Activated CD8-positive, alpha-beta memory T cell treated with anti-CD3 and anti-CD28 coated beads, Interleukin-2, amount 50 U/mL, for 4 hours (primary cell): ENCODE results near the gene SKAP1.
"Not testable (repeated sequence)": the region's sequence is repeated elsewhere in the genome, so short reads cannot be mapped to it uniquely, and the experiment has no call there.

Source experiments
- DNase-seq: peaks from one replicate; pipeline ENCODE4 v3.0.0-alpha.2; 2020

SKAP1 gene

DNA sequence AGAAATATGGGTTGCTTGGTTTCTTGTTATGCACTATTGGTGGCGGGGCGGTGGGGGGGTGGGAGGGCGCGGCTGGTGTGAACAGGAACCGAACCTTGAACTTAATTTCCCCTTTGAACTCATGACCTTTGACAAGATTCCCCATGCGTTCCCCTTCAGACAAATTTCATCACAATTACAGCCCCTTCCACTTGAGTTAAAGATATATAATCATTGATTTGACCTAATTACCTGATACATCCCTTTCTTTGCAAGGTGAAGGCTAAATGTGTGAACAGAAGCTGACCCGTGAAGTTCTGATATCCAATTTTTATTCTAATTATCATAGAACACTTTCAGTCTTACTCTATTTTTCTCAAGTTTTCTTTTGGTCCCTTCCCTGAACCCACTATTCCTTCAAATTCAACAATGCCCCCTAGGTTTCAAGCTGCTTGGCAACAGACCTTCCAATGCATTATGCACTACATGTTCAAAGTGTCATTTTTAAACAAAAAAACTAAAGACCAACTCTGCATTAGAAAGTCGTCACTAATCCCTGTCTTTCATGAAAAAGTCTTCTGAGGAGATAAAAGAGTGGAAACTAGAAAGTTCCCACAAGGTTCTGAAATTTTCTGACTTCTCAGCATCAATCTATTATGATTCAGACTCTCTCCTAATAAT, 116.8 kb downstream of the SKAP1 start:
- DNase-seq, result no peak

GRCh38 chr17:48311324-48311723, 118.7 kb downstream of the SKAP1 start:
- no peak for DNase-seq

GRCh38 chr17:48310748-48311213, 119.2 kb downstream of the SKAP1 start:
- no peak for DNase-seq

- DNase-seq, result no peak
Observed at GRCh38 chr17:48308581-48308980, 121.4 kb downstream of the SKAP1 start.

DNA sequence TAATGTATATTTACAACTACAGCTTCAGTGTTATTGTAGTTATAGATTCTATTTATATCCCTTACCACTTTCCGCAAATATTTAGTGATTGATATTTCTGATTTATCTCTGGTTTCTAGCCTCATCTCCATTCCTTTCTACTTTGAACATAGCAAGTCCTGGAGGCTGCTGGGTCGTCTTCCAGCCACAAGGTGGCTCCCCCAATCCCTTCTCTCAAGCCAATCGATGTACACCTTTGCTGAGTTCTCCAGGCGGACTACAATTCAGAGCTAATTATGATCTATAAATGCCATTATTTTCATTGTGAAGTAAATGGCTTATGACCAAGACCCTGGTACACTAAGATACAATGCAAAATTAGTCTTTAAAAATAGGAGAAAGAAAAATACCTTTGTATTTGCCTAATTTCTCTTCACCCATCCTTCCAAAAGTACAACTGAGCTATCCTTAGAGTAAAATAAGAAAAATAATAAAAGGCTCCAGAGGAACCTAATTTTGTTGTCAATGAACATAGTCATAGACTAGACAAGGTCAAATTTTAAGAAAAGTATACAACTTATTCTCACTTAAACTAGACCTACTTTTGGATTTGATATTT, 122.1 kb downstream of the SKAP1 start:
- DNase-seq, result peak; percentile 49

GRCh38 chr17:48307255-48307654, 122.8 kb downstream of the SKAP1 start:
- no peak for DNase-seq

DNA sequence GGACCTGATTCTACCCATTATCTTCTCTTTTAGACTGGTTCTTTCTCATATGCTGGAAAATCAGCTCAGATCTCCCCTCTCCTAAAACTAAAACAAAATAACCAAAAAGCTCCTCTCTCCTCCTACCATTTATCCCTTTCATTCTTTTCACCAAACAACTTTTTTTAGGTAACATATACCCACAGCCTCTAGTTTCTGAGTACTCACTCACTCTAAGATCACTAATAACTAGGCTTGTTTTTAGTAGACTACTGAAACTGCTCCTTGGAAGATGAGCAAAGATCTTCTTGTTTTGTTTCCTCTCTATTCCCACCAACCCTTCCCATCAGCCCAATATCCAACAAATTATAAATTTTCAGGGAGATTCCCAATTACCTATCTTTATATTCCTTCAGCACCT, 129.0 kb downstream of the SKAP1 start:
- DNase-seq, result no peak

- no peak for DNase-seq
Observed at GRCh38 chr17:48299760-48300159, 130.3 kb downstream of the SKAP1 start.

DNA sequence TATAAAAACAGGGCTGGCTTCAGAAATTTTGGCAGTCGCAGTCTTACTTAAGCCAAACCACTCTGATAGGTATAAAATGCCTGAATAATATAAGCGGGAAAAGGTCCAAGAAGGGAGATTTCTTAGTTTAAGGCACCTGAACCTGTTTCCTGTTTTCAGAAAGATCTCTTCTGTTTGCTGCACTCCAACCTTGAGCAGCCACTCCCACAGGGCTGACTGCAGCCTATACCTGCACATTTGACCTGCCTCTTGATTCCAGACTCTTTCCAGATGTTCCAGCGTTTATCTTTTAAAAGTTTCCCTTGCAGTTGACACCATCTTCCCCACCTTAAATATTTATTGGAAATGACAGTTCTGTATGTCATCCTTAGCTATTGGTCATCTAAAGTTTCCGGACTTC, 132.2 kb downstream of the SKAP1 start:
- DNase-seq, result no peak

DNA sequence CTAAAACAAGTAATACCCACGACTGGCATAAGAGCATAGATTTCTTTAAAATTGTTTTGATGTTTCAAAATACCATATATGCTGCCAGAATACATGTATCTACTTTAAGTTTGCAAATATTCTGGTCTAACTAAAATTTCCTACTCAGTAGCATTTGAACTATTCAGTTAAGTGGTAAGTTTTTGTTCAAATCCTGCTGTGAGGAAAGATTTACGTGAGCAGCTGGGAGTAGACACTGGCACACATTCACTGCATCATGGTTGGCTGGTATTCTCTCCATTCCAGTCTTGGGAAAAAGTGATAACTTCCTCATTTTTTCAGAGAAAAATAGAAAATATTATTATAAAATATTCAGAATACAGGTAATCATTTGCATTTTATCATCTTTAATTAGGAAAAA, 133.6 kb downstream of the SKAP1 start:
- DNase-seq, result no peak

GRCh38 chr17:48295362-48296288, 134.4 kb downstream of the SKAP1 start:
- DNase-seq, result no peak

DNA sequence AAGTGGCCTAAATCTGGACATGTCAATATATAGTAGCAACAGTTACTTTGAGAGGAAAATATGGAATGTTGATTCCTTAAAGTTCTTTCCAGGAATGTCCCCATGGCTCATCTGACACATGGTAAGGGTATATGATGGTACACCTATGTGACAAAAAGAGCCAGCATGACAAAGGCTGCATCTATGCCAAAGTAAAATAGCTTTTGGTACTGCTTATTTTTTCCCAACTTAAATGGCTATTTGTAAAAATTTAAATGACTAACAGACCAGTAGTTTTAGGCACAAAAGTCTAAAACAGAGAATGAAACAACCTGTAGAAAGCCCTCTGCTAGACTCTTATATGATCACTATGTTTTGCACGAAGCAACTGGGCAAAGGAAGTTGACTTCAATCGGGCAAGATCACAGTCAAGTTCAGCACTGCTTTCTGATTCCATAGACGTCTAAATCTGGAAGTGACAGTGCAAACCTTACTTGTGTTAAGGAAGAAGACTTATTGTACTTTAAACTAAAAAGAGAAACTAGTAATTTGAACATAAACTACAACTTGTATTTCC, 135.1 kb downstream of the SKAP1 start:
- DNase-seq, result no peak

GRCh38 chr17:48294020-48294805, 135.8 kb downstream of the SKAP1 start:
- DNase-seq, result no peak

GRCh38 chr17:48293319-48294019, 136.5 kb downstream of the SKAP1 start:
- no peak for DNase-seq

- no peak for DNase-seq
Observed at GRCh38 chr17:48290378-48290777, 139.6 kb downstream of the SKAP1 start.

DNA sequence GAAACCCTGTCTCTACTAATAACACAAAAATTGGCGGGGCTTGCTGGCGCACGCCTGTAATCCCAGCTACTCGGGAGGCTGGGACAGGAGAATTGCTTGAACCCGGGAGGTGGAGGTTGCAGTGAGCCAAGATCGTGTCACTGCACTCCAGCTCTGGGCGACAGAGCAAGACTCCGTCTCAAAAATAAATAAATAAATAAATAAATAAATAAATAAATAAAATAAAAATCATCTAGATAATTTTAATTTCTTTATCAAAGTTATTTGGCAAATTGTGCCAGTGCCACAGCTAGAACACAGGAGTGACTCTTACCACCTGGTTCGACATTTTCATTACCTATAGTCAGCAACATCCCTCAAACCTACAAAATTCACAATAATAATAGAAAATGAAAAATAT, 143.1 kb downstream of the SKAP1 start:
- not testable (repeated sequence) for DNase-seq

DNA sequence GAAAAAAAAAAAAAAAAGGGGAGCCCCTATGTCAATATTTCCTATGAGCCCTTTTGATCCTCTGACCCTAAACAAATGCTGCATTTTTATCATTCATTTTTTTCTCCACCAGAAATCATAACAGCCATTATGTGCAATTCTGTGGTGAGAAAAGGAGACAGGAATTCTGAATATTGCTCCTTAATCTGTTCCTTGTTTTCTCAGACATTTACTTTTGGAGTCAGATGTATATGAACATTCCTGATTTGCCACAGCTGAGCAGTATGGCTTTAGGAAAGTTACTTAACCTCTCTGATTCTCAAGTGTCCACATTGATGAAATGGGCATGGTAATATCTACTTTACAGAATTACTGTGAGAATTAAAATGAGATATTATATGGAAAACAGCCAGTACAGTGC, 144.4 kb downstream of the SKAP1 start:
- DNase-seq, result no peak

- DNase-seq, result no peak
Observed at GRCh38 chr17:48283907-48284306, 146.1 kb downstream of the SKAP1 start.

DNA sequence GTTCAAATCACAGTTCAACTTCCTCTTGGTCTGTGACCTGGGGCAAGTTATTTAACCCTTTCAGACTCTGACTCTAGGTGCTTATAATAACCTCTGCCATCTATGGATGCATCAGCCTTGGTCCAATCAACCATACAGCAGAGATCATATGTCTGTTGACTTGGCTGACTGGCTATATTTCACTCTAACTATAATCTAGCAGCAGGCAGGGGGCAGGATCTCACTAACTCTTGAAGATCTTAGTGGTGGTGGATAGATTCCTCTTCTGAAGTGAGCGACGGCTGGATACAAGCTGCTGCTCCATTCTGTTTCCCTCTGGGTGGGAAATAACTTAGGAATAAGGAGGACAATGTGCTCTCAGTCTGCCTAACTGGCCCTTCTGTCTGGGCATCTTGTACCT, 146.6 kb downstream of the SKAP1 start:
- DNase-seq, result no peak

DNA sequence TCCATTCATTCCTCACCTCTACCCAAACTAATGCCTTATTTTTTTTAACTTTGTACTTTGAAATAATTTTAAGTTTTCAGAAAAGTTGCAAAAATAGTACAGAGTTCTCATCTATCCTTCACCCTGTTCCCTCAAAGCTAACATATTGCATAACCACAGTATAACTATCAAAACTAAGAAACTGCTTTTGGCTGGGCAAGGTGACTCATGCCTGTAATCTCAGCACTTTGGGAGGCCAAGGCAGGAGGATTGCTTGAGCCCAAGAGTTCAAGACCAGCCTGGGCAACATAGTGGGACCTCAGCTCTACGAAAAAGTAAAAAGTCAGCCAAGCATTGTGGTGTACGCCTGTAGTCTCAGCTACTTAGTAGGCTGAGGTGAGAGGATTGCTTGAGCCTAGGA, 147.7 kb downstream of the SKAP1 start:
- DNase-seq, result no peak

DNA sequence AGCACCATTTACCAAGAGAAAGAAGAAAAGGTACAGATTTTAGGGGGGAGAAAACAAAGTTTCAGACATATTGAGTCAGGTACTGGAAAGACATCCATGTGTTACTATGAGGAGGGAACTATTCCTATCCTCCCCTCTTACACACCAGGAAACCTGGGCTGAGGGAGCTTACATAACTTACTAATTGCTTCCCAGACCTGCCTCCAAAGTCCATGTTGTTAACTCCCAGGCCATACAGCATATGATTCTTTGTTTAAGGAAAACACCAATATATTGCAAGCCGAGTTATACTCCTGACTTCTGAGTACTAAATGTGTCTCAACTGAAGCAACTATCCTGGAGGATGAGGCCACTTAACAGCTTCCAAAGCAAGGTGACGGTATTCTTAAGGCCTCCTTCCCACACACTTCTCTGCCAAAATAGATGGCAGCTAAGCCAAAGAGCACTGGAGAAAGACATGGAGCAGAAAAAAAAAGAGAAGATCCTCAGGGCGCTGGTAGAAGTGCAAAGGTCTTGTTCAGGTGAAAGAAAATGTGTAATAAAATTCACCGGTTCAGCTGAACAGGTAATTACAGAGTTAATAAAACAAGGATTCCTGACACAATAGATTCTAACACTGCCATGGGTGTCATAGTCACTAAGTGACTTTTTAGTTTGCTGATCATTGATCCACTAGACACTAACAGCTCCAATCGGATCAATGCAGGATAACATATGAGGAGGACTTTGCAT, 151.1 kb downstream of the SKAP1 start:
- no peak for DNase-seq
